NCI-H2029 treated with DMSO at 0.1 percent for 48 hours (cell line): Measurements from ENCODE around the gene CLASP1.
"Not testable (repeated sequence)": the region's sequence is repeated elsewhere in the genome, so short reads cannot be mapped to it uniquely, and the experiment has no call there.

ENCODE experiments used
- DNase-seq: peaks from one replicate; lab custom pipeline; 2025; lab: John Stamatoyannopoulos, UW

The CLASP1 gene

DNA sequence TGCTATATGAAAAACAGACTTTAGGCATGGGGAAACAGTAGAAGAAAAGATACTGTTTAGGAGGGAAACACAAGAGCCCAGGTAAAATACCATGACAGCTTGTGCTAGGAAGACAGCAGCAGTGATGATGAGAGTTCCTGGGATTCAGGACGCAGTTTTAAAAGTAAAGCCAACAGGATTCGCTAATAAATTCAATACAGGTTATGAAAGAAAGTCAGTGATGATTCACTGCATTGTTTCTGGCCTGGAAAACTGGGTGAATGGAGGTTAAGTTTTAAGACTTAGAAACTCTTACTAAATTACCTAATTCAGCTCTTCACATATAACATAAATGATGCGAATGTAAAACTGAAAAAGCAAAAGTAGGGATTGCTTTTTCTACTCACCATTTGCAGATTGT is 146.5 kb downstream of the CLASP1 start:
- DNase-seq = no peak

GRCh38 chr2:121502246-121502645 is 147.0 kb downstream of the CLASP1 start:
- no peak for DNase-seq

- no peak for DNase-seq
These were observed 147.7 kb downstream of the CLASP1 start for GRCh38 chr2:121501554-121501953.

DNA sequence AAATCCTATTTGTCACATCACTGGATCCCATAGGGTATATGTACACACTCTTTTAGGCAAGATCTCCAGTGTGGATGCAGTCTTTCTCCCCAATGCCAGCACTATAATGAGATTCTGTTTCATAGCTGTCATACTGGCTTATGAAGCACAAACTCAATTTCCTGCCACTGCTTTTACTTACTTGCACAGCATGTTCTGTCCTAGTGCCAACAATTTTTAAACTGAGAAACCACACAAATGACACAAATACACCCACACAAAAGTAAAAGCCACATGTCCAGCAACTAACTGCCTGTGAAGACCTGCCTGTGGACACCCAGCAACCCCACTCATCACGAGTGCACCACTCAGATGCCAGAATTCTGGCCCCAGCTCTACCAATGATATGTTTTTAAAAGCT is 148.2 kb downstream of the CLASP1 start:
- DNase-seq = no peak

DNA sequence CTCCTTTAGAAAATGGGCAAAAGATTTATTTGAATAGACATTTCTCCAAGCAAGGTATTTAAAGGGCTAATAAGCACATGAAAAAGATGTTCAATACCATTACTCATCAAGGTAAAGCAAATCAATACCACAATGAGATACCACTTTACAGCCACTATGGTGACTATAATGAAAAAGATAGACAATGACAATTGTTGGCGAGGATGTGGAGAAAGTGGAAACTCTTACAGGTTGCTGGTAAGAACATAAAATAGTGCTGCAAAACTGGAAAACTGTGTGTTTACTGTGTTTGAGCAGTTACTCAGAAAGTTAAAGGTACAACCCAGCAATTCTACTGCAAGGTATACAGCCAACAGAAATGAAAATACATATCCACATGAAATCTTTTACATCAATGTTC is 150.5 kb downstream of the CLASP1 start:
- no peak for DNase-seq

GRCh38 chr2:121492409-121492808 is 156.9 kb downstream of the CLASP1 start:
- DNase-seq = no peak

- DNase-seq = peak; percentile 47
These were observed 157.7 kb downstream of the CLASP1 start for GRCh38 chr2:121491518-121491917.

- DNase-seq = peak; percentile 41
These were observed 158.6 kb downstream of the CLASP1 start for GRCh38 chr2:121490584-121491133.

GRCh38 chr2:121489911-121490583 is 159.2 kb downstream of the CLASP1 start:
- peak; percentile 59 for DNase-seq

- peak; percentile 97 for DNase-seq
These were observed 160.0 kb downstream of the CLASP1 start for GRCh38 chr2:121489284-121489683.

DNA sequence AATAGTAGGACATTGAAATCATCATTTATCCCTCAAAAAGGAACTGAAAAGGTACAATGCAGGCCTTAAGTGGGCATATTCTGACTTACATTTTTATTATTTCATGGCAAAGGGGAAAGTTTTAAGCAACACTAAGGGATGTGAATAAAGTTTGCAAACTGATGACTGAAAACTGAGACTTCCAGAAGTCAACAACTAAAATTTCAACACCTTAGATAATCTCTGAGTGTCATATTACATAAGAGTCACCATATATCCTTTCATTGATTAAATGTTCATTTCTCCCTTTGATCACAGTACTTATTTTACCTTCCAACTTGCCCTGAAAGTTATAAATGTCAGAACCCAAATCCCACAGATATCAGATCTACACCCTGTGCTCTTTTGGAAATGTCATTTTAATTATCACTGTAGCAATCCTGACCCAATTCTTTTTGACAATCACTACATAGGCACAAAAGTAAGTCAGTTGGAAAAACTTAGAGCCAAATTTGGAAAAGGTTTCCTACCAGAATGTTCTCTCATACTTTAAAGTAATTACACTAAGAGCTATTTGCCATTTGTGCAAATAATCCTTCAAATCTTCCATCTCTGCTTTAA is 163.0 kb downstream of the CLASP1 start:
- no peak for DNase-seq

DNA sequence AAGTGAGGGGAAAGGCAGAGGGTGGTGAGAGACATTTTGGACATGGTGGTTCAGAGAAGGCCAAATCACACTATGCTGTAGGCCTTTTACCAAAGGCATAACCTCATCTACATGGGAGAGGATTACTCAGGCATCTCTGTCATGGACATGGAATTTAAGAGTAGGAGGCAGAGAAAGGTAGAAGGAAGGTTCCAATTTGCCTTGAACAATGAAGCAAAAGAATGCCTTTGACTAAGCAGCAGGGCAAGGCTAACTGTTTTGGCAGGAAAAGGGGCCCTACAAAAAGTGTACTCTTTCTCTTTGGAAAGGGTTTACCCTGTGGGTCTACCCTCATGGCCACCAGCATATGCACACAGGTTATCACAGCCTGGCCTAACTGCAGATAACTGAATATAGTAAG is 164.2 kb downstream of the CLASP1 start:
- no peak for DNase-seq

GRCh38 chr2:121483846-121484245 is 165.4 kb downstream of the CLASP1 start:
- no peak for DNase-seq

DNA sequence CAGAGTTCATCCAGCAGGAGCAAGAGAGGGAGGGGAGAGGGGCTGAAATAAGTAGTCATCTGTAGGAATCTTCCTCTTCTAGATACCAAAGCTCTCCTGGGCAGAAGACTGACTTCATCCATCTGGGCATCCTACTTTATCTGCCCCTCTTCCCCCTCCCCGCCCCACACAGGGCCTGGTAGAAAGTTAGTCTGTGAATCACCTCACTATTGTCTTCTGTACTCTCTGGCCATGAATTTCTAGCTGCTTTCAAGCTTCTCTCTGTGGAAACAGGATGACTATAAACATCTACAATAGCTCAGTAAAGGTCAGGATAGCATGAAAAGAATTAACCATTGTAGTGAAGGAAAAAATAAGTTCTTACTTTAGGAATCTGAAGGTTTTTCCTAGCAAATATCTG is 166.2 kb downstream of the CLASP1 start:
- DNase-seq = no peak

GRCh38 chr2:121480826-121481225 is 168.4 kb downstream of the CLASP1 start:
- peak; percentile 58 for DNase-seq

- peak; percentile 28 for DNase-seq
These were observed 169.3 kb downstream of the CLASP1 start for GRCh38 chr2:121479882-121480522.

DNA sequence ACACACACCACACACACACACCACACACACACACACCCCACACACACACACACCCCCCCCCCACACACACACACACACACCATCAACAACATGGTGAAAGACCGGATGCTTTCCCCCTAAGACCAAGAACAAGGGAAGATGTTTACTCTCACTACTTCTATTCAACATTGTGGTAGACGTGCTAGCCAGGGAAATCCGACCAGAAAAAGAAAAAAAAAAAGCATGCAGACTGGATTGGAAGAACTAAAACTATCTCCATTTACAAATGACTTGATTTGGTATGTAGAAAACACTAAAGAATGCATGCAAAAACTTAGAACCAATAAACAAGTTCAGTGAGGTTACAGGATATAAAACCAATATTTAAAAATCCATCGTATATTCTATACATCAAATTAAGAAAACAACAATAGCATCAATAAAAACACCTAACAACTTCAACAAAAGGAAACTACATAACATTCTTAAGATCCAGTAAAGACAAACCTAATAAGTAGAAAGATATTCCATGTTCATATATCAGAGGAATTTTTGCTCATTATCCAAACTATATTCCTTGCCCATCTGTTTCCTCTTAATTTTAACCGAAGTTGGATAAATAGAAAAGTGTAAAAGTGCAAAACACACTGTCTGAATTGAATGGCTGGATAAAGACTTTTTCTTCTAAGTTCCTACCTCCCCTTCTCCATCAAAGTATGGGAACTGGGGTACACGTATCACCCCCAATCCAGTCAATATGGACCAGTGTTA is 170.1 kb downstream of the CLASP1 start:
- no peak for DNase-seq

GRCh38 chr2:121478358-121478995 is 170.8 kb downstream of the CLASP1 start:
- not testable (repeated sequence) for DNase-seq

- no peak for DNase-seq
These were observed 172.6 kb downstream of the CLASP1 start for GRCh38 chr2:121476684-121477083.

- no peak for DNase-seq
These were observed 173.3 kb downstream of the CLASP1 start for GRCh38 chr2:121475811-121476571.

DNA sequence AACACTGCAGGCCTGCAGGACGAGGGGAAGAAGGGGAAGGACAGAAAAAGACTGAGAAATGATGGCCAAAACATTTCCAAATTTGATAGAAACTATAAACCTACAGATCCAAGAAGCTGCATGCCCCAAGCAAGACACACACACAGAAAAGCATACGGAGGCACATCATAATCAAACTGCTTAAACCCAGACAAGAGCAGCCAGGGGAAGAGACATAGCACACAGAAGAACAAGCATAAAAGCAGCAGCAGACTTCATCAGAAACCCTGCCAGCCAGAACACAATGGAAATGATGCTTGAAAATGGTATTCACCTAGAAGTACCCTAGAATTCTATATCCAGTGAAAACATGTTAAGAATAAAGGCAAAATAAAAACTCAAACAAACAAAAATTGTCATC is 175.8 kb downstream of the CLASP1 start:
- peak; percentile 33 for DNase-seq
